Measurements from ENCODE around the gene BCDIN3D. TPM values are rescaled to one million over a fixed set of nuclear protein-coding genes. Genes with fewer than 3 reads are reported as not detected.

The BCDIN3D gene
- total RNA-seq, 1 donor from 2014 or later, result 5.4 TPM

DNA sequence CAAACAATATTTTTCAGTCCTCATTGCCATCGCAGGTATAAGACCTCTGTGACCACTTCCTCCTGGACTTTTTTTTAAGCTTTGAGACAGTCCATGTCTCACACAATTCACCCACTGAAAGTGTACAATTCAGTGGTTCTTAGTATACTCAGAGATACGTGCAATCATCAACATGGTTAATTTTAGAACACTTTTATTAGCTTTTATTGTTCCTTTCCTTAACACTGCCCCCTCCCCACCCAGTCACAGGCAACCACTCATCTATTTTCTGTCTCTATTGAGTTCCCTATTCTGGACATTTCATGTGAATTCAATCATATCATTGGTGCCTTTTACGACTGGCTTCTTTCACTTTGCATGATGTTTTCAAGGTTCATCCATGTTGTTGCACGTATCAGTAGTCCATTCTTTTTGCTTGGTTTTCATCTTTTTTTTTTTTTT, 30.9 kb downstream of the BCDIN3D start:
- Histone ChIP-seq H3K4me3 (ENCODE audit: low read depth, low read length) (no peak overlapping the region), H3K27me3 (ENCODE audit: control insufficient read depth, insufficient read depth, low read length) (no peaks in the 10 kb centered on the region), H3K36me3 (ENCODE audit: control insufficient read depth, insufficient read depth, low read length) (no peaks in the 10 kb centered on the region)
- TF ChIP-seq, protein P1, sequence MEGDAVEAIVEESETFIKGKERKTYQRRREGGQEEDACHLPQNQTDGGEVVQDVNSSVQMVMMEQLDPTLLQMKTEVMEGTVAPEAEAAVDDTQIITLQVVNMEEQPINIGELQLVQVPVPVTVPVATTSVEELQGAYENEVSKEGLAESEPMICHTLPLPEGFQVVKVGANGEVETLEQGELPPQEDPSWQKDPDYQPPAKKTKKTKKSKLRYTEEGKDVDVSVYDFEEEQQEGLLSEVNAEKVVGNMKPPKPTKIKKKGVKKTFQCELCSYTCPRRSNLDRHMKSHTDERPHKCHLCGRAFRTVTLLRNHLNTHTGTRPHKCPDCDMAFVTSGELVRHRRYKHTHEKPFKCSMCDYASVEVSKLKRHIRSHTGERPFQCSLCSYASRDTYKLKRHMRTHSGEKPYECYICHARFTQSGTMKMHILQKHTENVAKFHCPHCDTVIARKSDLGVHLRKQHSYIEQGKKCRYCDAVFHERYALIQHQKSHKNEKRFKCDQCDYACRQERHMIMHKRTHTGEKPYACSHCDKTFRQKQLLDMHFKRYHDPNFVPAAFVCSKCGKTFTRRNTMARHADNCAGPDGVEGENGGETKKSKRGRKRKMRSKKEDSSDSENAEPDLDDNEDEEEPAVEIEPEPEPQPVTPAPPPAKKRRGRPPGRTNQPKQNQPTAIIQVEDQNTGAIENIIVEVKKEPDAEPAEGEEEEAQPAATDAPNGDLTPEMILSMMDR (IDR thresholded peaks at IDR 0.05; ENCODE audit: insufficient read depth, low read length, poor library complexity, severe bottlenecking), result no peak
- DNase-seq (ENCODE audit: low read depth), result no peak

DNA sequence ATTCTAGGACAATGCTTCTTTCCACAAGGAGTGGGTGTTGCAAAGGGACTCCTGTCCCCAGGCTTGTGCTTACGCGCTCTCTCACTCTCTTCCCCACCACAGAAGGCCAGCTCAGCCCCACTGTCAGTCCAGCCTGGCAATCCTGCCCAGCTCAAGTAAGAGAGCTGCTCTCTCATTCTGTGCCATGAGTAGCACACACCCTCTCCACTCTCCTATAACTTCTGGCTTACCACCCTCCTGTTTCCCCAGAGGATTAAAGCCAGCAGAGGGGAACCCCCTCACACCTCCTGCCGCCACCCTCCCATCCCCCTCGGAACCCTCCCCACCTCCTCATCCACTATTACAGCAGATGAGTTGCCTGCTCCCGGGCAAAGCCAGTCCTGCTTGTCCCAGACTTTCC, 31.8 kb downstream of the BCDIN3D start:
- DNase-seq (ENCODE audit: low read depth), result no peak
- no peak overlapping the region for H3K4me3 ChIP-seq (ENCODE audit: low read depth, low read length)
- no peaks in the 10 kb centered on the region for H3K36me3 ChIP-seq (ENCODE audit: control insufficient read depth, insufficient read depth, low read length)
- TF ChIP-seq, protein P1 (IDR thresholded peaks at IDR 0.05; ENCODE audit: insufficient read depth, low read length, poor library complexity, severe bottlenecking), result no peak
- H3K27me3 ChIP-seq (ENCODE audit: control insufficient read depth, insufficient read depth, low read length), result no peaks in the 10 kb centered on the region

DNA sequence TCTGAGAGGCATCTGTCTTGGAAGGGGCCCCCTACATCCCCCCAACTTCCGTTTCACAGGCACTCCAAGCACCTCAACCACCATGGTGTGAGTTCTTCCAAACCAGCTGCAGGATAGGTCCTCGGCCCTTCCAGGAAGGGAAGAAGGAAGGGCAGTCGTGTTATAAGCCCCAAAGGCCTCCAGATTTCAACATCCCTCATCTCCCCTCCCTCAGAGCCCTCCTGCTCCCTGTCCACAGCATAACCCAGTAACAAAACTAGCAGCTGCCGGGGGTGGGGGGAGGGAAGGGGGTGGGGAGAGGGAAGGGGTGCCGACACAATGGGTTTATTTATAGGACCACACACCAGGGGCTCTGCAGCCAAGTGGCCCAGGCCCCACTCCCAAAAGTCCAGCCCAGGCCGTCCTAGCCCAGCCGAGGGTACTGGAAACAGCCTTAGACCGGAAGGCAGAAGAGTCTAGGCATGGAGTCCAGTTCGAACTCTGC, 33.0 kb downstream of the BCDIN3D start:
- no peaks in the 10 kb centered on the region for H3K36me3 ChIP-seq (ENCODE audit: control insufficient read depth, insufficient read depth, low read length)
- no peak overlapping the region for H3K4me3 ChIP-seq (ENCODE audit: low read depth, low read length)
- TF ChIP-seq, protein P1 (IDR thresholded peaks at IDR 0.05; ENCODE audit: insufficient read depth, low read length, poor library complexity, severe bottlenecking), result no peak
- H3K27me3 ChIP-seq (ENCODE audit: control insufficient read depth, insufficient read depth, low read length), result no peaks in the 10 kb centered on the region
- no peak for DNase-seq (ENCODE audit: low read depth)

DNA sequence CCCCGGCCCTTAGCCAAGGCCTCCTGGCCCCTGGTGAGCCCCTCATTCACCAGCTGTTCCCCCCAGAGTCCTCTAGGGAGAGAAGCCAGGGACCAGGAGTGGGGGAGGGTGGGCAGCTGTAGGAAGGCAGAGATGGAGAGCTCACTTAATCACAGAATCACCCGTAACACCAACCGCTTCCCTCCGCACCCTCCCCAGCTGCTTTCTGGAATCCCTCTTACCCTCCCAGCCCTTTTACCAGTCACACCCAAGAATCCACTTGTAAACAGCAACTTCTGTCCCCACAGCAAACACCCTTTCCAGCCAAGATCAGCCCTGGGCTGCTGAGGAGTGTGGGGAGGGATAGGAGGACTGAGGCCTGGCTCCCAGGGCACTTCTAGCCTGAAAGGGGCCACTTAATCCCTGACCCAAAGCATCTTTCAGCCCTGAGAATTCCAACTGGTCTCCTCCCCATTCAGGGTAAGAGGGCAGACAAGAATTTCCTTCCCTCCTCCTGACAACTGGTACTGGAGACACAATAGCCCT, 33.5 kb downstream of the BCDIN3D start:
- TF ChIP-seq, protein P1 (IDR thresholded peaks at IDR 0.05; ENCODE audit: insufficient read depth, low read length, poor library complexity, severe bottlenecking), result no peak
- no peaks in the 10 kb centered on the region for H3K36me3 ChIP-seq (ENCODE audit: control insufficient read depth, insufficient read depth, low read length)
- H3K27me3 ChIP-seq (ENCODE audit: control insufficient read depth, insufficient read depth, low read length), result no peaks in the 10 kb centered on the region
- H3K4me3 ChIP-seq (ENCODE audit: low read depth, low read length), result no peak overlapping the region
- DNase-seq (ENCODE audit: low read depth), result no peak

DNA sequence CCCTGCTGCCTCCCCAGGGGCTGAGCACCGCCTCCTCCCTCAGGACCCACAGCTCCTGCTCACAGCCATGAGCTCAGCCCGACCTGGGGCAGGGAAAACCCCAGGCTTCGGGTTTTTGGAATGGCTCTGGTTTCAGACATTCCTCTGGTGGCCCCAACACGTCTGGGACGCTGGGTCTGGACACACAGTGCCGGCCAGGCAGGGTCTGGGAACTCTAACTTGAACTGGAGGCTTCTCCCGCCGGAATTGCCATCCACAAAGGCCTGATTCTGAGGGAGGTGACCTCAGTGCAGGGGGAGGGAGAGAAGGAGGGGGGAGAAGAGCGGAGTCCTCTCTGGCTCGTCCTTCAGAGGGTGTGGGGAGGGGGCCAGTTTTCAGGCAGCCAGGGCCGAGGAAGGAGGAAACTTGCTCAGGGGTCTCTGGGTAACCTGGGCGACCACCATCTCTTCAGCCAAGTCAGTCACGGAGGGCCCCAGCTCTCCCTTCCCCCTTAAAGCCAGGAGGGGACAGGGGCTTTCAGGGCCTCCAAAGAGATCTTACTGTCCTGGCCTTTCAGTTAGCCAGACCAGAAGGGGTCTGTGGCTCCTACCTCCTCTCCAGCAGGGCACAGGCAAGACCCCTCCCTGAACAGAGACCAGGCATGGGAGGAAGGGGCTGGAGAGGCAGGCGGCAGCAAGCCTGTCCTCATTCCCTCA, 34.1 kb downstream of the BCDIN3D start:
- DNase-seq (ENCODE audit: low read depth), result no peak
- Histone ChIP-seq H3K27me3 (ENCODE audit: control insufficient read depth, insufficient read depth, low read length) (no peaks in the 10 kb centered on the region), H3K4me3 (ENCODE audit: low read depth, low read length) (no peak overlapping the region), H3K36me3 (ENCODE audit: control insufficient read depth, insufficient read depth, low read length) (no peaks in the 10 kb centered on the region)
- TF ChIP-seq, protein P1 (IDR thresholded peaks at IDR 0.05; ENCODE audit: insufficient read depth, low read length, poor library complexity, severe bottlenecking), result no peak
